Suprapubic skin (tissue), 3 donors: ENCODE data around the gene SYT13.

ENCODE experiments used
- POLR2A ChIP-seq, 2 donors: fragments of 450-650 bp; IDR thresholded peaks; one replicate each; pipeline ENCODE4 v1.6.1; 2017; ENCODE audit warnings: antibody characterized with exemption in 2 of 2, mild to moderate bottlenecking in 2 of 2, moderate library complexity in 2 of 2
- TF ChIP-seq, protein P1 (sequence below), 2 donors: fragments of 200-600 bp in 1 of 2; fragments of 450-650 bp in 1 of 2; sonication (generic) in 1 of 2; IDR thresholded peaks; one replicate each; pipeline ENCODE4 v1.5.1; 2016 to 2019; ENCODE audit warnings: antibody characterized with exemption in 2 of 2, mild to moderate bottlenecking in 1 of 2, moderate library complexity in 1 of 2

- TF ChIP-seq, protein P1, sequence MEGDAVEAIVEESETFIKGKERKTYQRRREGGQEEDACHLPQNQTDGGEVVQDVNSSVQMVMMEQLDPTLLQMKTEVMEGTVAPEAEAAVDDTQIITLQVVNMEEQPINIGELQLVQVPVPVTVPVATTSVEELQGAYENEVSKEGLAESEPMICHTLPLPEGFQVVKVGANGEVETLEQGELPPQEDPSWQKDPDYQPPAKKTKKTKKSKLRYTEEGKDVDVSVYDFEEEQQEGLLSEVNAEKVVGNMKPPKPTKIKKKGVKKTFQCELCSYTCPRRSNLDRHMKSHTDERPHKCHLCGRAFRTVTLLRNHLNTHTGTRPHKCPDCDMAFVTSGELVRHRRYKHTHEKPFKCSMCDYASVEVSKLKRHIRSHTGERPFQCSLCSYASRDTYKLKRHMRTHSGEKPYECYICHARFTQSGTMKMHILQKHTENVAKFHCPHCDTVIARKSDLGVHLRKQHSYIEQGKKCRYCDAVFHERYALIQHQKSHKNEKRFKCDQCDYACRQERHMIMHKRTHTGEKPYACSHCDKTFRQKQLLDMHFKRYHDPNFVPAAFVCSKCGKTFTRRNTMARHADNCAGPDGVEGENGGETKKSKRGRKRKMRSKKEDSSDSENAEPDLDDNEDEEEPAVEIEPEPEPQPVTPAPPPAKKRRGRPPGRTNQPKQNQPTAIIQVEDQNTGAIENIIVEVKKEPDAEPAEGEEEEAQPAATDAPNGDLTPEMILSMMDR (IDR thresholded peaks at IDR 0.05) = no peak
- TF ChIP-seq POLR2A (IDR thresholded peaks at IDR 0.05) = no peak
These were observed 56.6 kb downstream of the SYT13 start for GRCh38 chr11:45229401-45230020.
